NCI-H1694 (cell line): ENCODE results near the gene NRN1L.

ENCODE experiments used
- DNase-seq: peaks from one replicate; lab custom pipeline; 2025; lab: John Stamatoyannopoulos, UW

NRN1L gene

DNA sequence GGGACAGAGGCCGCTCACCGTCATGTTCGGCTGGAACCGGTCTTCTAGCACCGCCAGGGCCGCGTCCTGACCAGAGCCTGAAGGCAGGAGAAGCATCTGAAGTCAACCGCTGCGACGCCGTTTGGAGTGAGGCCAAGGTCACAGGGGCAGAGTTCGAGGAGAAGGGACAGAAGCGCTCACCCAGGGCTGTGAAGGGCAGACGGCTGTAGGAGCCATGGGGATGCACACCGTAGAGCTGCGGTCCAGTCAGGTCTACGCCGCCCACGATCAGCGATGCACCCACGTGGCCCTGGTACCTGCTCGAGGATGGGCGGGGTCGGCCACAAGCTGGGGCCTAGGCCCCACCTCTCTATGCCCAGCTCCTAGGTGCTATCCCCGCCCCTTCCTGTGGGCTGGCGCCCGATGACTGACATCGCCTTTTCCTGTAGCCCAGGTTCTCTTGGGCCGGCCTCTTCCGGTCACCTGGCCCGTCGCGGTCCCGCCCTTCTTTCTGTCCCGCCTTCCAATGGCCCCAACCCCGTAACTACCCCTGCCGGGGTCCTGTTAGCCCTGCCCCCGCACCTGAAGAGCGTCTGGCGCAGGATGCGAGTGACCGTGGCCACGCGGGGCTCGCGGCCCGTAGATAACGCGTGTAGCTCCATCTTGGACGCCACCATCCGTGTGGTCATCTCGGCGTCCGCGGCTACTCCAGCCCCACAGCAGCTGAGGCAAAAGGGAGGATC, 50.9 kb downstream of the NRN1L start:
- DNase-seq, result peak; percentile 90
